GM10266 (cell line): ENCODE measurements around the gene HIF1A.
A peak's percentile ranks its signal among the peaks of the same experiment; 100 is the strongest.

Experiments
- DNase-seq: peaks from one replicate; pipeline ENCODE4 v3.0.0; 2012; ENCODE audit errors: extremely low spot score
- CTCF ChIP-seq: IDR thresholded peaks from 2 replicates; pipeline ENCODE4 v1.5.1; 2012; ENCODE audit warnings: mild to moderate bottlenecking, low read depth; ENCODE audit not compliant: control insufficient read depth, insufficient read depth; ENCODE audit errors: missing control alignments

The HIF1A gene

GRCh38 chr14:61694830-61695694 lies at the start of gene HIF1A:
TSS of gene HIF1A (plus strand) at chr14:61695513. CDS start at chr14:61695805, 292 bp downstream.
- DNase-seq: peak; percentile 96
- peak; percentile 28 for TF ChIP-seq CTCF

DNA sequence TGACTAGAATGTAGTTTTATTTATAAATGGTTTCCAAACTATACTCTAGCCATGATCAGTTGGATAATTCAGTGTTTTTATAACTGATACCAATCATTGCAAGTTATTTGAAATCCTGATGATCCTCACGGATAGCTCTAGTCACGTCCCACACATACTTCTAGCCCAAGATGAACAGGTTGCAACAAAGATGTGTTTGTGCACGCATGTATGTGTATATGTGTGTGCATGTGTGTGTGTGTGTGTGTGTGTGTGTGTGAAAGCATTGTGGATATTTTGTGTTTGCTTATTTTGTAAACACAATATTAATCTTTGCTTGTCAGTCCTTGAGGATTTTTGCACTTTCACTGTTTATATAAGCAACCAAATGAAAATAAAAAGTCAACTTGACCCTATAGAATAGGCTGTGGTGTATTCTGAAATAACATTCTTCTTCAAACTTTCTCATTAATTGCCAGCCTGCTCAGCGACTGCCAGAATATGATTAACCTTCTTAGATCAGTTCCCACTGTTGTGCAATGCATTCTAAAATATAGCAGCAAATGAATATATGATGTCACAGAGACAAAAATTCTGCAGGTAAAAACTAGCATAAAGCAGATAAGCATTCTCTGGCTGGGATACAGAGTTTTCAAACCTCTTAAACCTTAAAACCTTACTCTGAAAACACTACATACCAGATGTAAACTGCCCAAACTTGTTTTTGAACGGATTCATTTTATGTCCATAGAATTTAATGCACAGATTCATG lies 48.8 kb upstream of the HIF1A start:
- no peak for DNase-seq
- no peak for TF ChIP-seq CTCF

- TF ChIP-seq CTCF: no peak
These were observed 47.6 kb upstream of the HIF1A start for GRCh38 chr14:61647704-61648103.

GRCh38 chr14:61648377-61648776 lies 46.9 kb upstream of the HIF1A start:
- no peak for TF ChIP-seq CTCF
- no peak for DNase-seq

More at GRCh38 chr14:61647704-61648103, 47.6 kb upstream of the HIF1A start:
- no peak for DNase-seq

DNA sequence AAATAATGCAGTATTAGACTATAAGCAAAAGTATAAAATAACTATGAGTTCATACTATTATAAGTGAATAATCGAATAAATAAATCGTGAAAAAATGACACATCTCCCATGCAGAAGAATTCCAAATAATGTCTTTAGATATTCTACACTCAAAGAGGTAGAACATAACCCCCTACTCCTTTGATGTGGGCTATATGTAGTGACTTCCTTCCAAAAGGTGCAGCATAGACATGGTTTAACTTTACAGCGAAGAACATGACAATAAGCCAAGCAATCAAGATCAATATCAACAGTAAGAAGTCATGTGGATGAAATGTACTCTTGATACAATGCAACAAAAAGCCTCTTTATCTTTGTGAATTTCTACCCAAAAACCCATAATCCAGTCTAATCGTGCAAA lies 46.0 kb upstream of the HIF1A start:
- no peak for DNase-seq
- no peak for TF ChIP-seq CTCF

DNA sequence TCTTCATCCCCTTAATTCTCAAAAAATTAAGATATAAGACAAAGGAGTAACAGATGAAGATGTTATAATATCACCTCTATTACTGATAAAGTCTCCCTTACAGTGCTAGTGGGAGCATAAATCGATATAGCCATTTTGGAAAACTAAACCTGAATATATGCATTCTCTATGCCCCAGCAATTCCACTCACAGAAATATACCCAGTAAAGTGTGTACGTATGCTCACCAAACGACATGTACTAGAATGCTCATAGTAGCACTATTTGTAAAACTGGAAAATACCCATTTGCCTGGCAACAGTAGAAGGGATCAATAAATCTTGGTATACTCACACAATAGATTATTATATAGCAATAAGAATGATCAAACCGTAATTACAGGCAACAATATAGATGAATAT lies 44.0 kb upstream of the HIF1A start:
- no peak for TF ChIP-seq CTCF
- no peak for DNase-seq
